ENCODE results near the gene CELF4. TPM values are rescaled to one million over a fixed set of nuclear protein-coding genes. Genes with fewer than 3 reads are reported as not detected.

CELF4 gene
- total RNA-seq, 1 experiment from 2014 or later: not detected

DNA sequence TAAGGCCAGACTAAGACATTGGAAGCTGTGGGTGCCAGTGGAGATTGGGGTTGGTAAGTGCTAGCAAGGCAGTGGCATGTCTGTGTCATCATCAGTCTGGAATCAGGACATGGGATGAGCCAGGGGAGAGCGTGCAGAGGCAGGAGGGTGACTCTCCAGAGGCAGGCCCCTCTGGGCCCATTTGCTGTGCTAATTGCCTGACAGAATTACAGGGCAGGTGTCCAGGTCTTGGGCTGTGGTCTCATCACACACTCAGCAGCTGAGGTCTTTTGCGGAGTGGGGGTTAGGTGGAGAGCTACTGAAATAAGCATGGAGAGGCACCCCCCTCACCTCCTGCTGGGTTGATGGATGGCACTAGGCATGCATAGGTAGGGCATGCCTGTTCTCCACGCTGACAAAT, 57.4 kb downstream of the CELF4 start:
- DNase-seq: no peak
- Histone ChIP-seq H3K4me3 (no peak overlapping the region), H3K4me1 (no peaks in the 10 kb centered on the region), H3K36me3 (no peaks in the 10 kb centered on the region), H3K9me3 (replicated peaks) (no peaks in the 10 kb centered on the region), H3K27ac (no peak overlapping the region), H3K27me3 (no peaks in the 10 kb centered on the region)

GRCh38 chr18:37507239-37507638, 58.4 kb downstream of the CELF4 start:
- H3K27me3 ChIP-seq: no peaks in the 10 kb centered on the region
- no peak for DNase-seq
- H3K36me3 ChIP-seq: no peaks in the 10 kb centered on the region
- no peaks in the 10 kb centered on the region for H3K9me3 ChIP-seq (replicated peaks)
- no peak overlapping the region for H3K27ac ChIP-seq
- no peak overlapping the region for H3K4me3 ChIP-seq
- H3K4me1 ChIP-seq: no peaks in the 10 kb centered on the region

GRCh38 chr18:37506001-37506400, 59.6 kb downstream of the CELF4 start:
- no peaks in the 10 kb centered on the region for H3K4me1 ChIP-seq
- no peaks in the 10 kb centered on the region for H3K27me3 ChIP-seq
- H3K9me3 ChIP-seq (replicated peaks): no peaks in the 10 kb centered on the region
- no peak overlapping the region for H3K4me3 ChIP-seq
- H3K36me3 ChIP-seq: no peaks in the 10 kb centered on the region
- no peak for DNase-seq
- no peak overlapping the region for H3K27ac ChIP-seq

DNA sequence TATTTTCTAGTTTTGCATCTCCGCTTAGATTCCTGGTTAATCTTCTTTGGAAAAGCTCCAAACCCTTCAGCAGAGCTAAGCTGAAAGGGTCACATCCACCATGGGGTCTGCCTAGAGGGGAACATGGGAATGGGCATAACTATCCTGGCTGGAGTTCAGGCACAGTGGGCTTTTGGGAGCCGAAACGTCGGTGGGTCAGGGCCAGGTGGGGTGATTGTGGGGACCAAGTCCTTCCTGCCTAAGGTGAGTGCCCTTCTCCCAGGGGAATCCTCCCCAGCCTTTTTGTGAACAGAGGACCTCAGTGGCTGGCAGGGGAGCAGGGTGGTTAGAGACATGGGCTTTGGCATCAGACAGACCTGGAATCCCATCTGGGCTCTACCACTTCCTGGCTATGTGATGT, 60.3 kb downstream of the CELF4 start:
- no peak overlapping the region for H3K4me3 ChIP-seq
- H3K4me1 ChIP-seq: no peaks in the 10 kb centered on the region
- no peaks in the 10 kb centered on the region for H3K27me3 ChIP-seq
- H3K9me3 ChIP-seq (replicated peaks): no peaks in the 10 kb centered on the region
- H3K27ac ChIP-seq: no peak overlapping the region
- DNase-seq: no peak
- H3K36me3 ChIP-seq: no peaks in the 10 kb centered on the region

GRCh38 chr18:37502601-37503000, 63.0 kb downstream of the CELF4 start:
- no peaks in the 10 kb centered on the region for H3K9me3 ChIP-seq (replicated peaks)
- no peak for DNase-seq

DNA sequence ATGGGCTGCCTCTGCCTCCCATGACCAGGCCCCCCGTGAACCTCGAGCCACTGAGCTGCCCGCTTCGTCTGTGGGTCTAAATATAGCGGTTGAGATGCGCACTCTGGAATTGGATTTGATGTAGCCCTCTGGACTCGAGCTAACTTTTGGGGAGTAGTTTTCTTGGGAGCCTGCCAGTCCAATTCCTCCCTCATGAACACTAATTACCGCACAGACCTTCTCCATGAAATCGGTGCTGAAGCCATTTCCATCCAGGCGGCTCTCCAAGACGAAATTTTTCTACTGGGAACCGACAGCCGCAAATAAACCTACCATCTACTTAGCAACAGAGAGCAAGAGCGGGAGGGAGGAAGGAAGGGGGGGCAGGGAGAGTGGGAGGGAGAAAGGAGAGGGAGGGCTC, 63.6 kb downstream of the CELF4 start:
- Histone ChIP-seq H3K9me3 (replicated peaks) (no peaks in the 10 kb centered on the region), H3K36me3 (no peaks in the 10 kb centered on the region), H3K4me1 (no peaks in the 10 kb centered on the region), H3K27me3 (no peaks in the 10 kb centered on the region), H3K27ac (no peak overlapping the region), H3K4me3 (no peak overlapping the region)
- no peak for DNase-seq

More at GRCh38 chr18:37502601-37503000, 63.0 kb downstream of the CELF4 start:
- Histone ChIP-seq H3K4me1 (no peaks in the 10 kb centered on the region), H3K4me3 (no peak overlapping the region), H3K27ac (no peak overlapping the region), H3K27me3 (no peaks in the 10 kb centered on the region), H3K36me3 (no peaks in the 10 kb centered on the region)

DNA sequence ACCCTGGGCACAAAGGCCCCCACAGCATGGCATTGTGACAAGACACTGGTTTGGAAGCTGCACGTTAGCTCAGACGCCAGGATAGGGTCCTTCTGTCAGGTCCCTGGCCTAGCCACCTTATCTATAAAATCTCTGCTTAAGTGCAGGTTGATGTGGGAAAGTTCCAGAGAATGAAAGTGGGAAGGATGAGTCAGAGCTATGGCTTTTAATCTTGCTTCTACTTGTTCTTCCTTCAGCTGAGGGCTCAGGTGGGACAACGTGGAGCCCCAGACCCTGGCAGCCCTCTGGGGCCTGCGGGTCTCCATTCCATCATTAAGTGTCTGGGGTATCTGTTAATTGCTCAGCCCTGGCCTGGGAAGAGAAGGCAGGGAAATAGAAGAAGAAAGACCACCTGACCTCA, 64.5 kb downstream of the CELF4 start:
- no peaks in the 10 kb centered on the region for H3K4me1 ChIP-seq
- H3K36me3 ChIP-seq: no peaks in the 10 kb centered on the region
- H3K4me3 ChIP-seq: no peak overlapping the region
- no peaks in the 10 kb centered on the region for H3K27me3 ChIP-seq
- H3K9me3 ChIP-seq (replicated peaks): no peaks in the 10 kb centered on the region
- DNase-seq: no peak
- no peak overlapping the region for H3K27ac ChIP-seq

DNA sequence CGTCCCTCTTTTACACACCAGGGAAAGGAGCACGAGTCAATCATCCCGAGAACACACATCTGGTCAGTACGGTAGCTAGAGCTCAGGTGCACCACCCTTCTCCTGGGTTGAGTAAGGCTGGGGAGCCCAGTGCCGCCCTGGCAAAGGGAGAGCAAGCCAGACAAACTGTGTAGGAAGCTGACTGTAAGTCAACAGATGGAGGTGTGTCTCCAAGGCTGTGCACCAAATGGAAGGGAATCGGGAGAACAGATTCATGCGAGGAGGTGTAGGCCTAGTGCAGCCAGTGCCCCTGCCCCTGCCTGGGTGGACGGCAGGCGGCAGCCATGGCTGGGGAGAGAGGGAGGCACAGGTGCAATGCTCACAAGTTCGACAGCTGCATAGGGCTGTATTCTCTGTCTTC, 65.7 kb downstream of the CELF4 start:
- Histone ChIP-seq H3K4me3 (no peak overlapping the region), H3K27me3 (no peaks in the 10 kb centered on the region), H3K4me1 (no peaks in the 10 kb centered on the region), H3K27ac (no peak overlapping the region), H3K36me3 (no peaks in the 10 kb centered on the region), H3K9me3 (replicated peaks) (no peaks in the 10 kb centered on the region)
- no peak for DNase-seq

- no peaks in the 10 kb centered on the region for H3K4me1 ChIP-seq
- no peak for DNase-seq
- no peaks in the 10 kb centered on the region for H3K9me3 ChIP-seq (replicated peaks)
- no peaks in the 10 kb centered on the region for H3K36me3 ChIP-seq
- H3K4me3 ChIP-seq: no peak overlapping the region
- H3K27ac ChIP-seq: no peak overlapping the region
- H3K27me3 ChIP-seq: no peaks in the 10 kb centered on the region
Measured at GRCh38 chr18:37499044-37499443, 66.6 kb downstream of the CELF4 start.

GRCh38 chr18:37497853-37498518, 67.6 kb downstream of the CELF4 start:
- no peaks in the 10 kb centered on the region for H3K4me1 ChIP-seq
- H3K27me3 ChIP-seq: no peaks in the 10 kb centered on the region
- H3K27ac ChIP-seq: no peak overlapping the region

GRCh38 chr18:37496568-37496967, 69.0 kb downstream of the CELF4 start:
- H3K27me3 ChIP-seq: no peaks in the 10 kb centered on the region
- no peaks in the 10 kb centered on the region for H3K36me3 ChIP-seq
- no peaks in the 10 kb centered on the region for H3K9me3 ChIP-seq (replicated peaks)
- no peak for DNase-seq
- H3K4me3 ChIP-seq: no peak overlapping the region
- H3K4me1 ChIP-seq: no peaks in the 10 kb centered on the region
- no peak overlapping the region for H3K27ac ChIP-seq

More at GRCh38 chr18:37497853-37498518, 67.6 kb downstream of the CELF4 start:
- H3K4me3 ChIP-seq: no peak overlapping the region
- no peaks in the 10 kb centered on the region for H3K9me3 ChIP-seq (replicated peaks)
- no peak for DNase-seq
- no peaks in the 10 kb centered on the region for H3K36me3 ChIP-seq

GRCh38 chr18:37495354-37495753, 70.2 kb downstream of the CELF4 start:
- DNase-seq: no peak
- no peak overlapping the region for H3K27ac ChIP-seq
- no peaks in the 10 kb centered on the region for H3K4me1 ChIP-seq
- H3K27me3 ChIP-seq: no peaks in the 10 kb centered on the region
- H3K9me3 ChIP-seq (replicated peaks): no peaks in the 10 kb centered on the region
- H3K4me3 ChIP-seq: no peak overlapping the region
- no peaks in the 10 kb centered on the region for H3K36me3 ChIP-seq

DNA sequence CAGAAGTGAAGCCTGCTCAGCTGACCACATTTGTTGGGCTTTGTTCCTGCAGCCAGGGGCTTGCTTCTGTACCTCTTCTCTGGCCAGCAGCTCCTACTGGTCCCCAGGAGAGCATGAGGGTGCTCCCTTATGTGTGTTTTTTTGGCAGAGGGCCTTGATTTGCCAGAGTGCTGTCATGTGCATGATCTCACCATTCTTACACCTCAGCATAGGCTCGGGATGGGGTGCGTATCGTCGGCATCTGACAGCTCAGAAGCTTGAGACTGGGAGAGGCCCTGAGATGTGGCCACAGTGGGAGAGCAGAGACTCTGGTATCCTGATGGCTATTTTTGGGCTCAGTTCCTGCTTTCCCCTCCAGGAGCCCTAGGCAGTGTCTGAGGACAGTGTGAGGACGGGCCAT, 71.2 kb downstream of the CELF4 start:
- no peak for DNase-seq

GRCh38 chr18:37493352-37493935, 72.2 kb downstream of the CELF4 start:
- no peaks in the 10 kb centered on the region for H3K9me3 ChIP-seq (replicated peaks)
- no peak for DNase-seq
- no peaks in the 10 kb centered on the region for H3K27me3 ChIP-seq
- H3K36me3 ChIP-seq: no peaks in the 10 kb centered on the region
- no peak overlapping the region for H3K27ac ChIP-seq
- H3K4me1 ChIP-seq: no peaks in the 10 kb centered on the region
- no peak overlapping the region for H3K4me3 ChIP-seq

More for the DNA sequence above, 71.2 kb downstream of the CELF4 start:
- H3K27me3 ChIP-seq: no peaks in the 10 kb centered on the region
- no peaks in the 10 kb centered on the region for H3K4me1 ChIP-seq
- no peaks in the 10 kb centered on the region for H3K9me3 ChIP-seq (replicated peaks)
- H3K27ac ChIP-seq: no peak overlapping the region
- H3K36me3 ChIP-seq: no peaks in the 10 kb centered on the region
- H3K4me3 ChIP-seq: no peak overlapping the region

DNA sequence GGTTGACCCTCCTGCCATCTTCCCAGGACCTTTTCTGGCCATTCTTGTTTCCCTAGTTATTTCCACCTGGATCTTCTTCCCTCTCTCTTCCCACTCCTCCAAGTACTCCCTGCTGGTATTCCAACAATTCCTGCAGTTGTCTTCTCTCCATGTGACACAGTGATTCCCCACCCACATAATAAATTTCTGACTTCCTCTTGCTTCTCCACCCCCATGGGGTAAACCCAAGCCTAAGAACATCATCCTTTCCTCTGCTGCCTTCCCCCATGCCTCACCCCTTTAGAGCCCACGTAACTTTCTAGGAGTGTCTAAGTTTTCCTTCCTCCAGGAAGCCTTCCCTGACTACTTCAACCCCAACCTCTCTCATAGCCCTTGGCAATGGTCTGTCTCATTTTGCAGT, 72.6 kb downstream of the CELF4 start:
- Histone ChIP-seq H3K9me3 (replicated peaks) (no peaks in the 10 kb centered on the region), H3K27me3 (no peaks in the 10 kb centered on the region), H3K36me3 (no peaks in the 10 kb centered on the region), H3K4me1 (no peaks in the 10 kb centered on the region), H3K27ac (no peak overlapping the region), H3K4me3 (no peak overlapping the region)
- no peak for DNase-seq

DNA sequence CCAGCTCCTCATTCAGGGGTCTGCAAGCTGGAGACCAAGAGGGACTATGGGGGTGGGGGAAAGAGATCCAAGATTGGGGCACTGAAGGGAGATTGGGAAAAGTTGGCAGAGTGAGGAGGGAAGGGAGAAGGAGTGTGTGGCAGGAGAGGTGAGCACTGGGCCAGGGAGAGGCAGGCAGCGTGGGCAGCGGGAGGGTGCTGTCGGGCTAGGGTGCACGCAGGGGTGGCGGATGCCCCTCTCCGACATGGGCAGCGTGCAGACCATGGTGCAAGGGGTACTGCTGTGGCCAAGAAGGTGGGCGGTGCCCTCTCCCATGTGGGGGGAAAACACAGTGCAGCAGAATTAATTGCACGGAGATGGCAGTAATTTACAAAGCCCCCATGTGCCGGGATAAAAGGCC, 74.1 kb downstream of the CELF4 start:
- Histone ChIP-seq H3K36me3 (no peaks in the 10 kb centered on the region), H3K27ac (no peak overlapping the region), H3K4me1 (no peaks in the 10 kb centered on the region), H3K9me3 (replicated peaks) (no peaks in the 10 kb centered on the region), H3K27me3 (no peaks in the 10 kb centered on the region), H3K4me3 (no peak overlapping the region)
- DNase-seq: no peak

Measured in SJCRH30 (cell line).